Measurements from ENCODE around the gene LARP1.

GRCh38 chr5:154820383-154820782 lies 65.2 kb downstream of the LARP1 start:
- TF ChIP-seq KDM5B (IDR thresholded peaks at IDR 0.05; ENCODE audit: insufficient replicate concordance, low read depth, low read length) (no peak), USF2 (CRISPR knock-in tag; IDR thresholded peaks at IDR 0.05) (no peak), MCM7 (IDR thresholded peaks at IDR 0.05) (no peak), NR2C1 (IDR thresholded peaks at IDR 0.05) (no peak), NR2C1 (tag; IDR thresholded peaks at IDR 0.05) (no peak), CTCF (IDR thresholded peaks at IDR 0.05 in 2 of 3, conservative IDR thresholded peaks at IDR 0.05 in 1 of 3; ENCODE audit: insufficient read depth in 2 of 3, low read depth in 1 of 3, low read length in 3 of 3) (no peak), POLR2G (IDR thresholded peaks at IDR 0.05; ENCODE audit: low read depth, low read length) (no peak), NR2F6 (CRISPR knock-in tag; IDR thresholded peaks at IDR 0.05) (no peak), MAX (CRISPR knock-in tag; IDR thresholded peaks at IDR 0.05) (no peak), ZBTB34 (CRISPR knock-in tag; IDR thresholded peaks at IDR 0.05) (no peak), EP300 (IDR thresholded peaks at IDR 0.05; ENCODE audit: low read length) (no peak)
